ENCODE results near the gene TEX2.

Gene TEX2

DNA sequence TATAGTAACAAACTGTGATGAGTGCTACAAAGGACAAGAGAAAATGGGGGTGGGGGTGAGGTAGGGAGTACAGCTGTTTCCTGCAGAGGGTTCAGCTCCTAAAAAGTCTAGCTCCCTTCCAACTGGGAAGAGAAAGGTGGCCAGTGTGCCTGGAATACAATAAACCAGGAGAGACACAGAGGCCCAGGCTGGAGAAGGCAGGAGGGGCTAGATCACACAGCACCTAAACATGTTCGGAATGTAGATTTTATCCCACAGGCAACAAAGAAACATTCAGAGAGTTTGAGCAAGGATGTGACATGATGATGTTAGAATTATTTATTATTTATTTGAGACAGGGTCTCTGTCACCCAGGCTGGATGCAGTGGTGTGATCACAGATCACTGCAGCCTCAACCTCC lies 10.2 kb downstream of the TEX2 start:
- Histone ChIP-seq H2BK12ac (ENCODE audit: low read length) (no peak overlapping the region), H2BK5ac (ENCODE audit: low read length) (no peak overlapping the region), H4K8ac (ENCODE audit: low read depth, low read length) (no peak overlapping the region), H3K23ac (ENCODE audit: low read depth, low read length, poor library complexity) (no peak overlapping the region), H3K4me3 (ENCODE audit: low read length in 2 of 2) (no peak overlapping the region), H2BK15ac (ENCODE audit: low read length) (no peak overlapping the region), H2AFZ (ENCODE audit: low read length) (no peak overlapping the region), H3K36me3 (replicated peaks in 1 of 2; ENCODE audit: control insufficient read depth in 2 of 2, insufficient read depth in 2 of 2, low read length in 2 of 2) (no peaks in the 10 kb centered on the region), H2AK5ac (ENCODE audit: low read depth, low read length) (no peak overlapping the region), H4K91ac (ENCODE audit: low read depth, low read length, poor library complexity) (no peak overlapping the region), H3K4me2 (ENCODE audit: insufficient read depth, low read length, poor library complexity, severe bottlenecking) (no peak overlapping the region), H3K18ac (ENCODE audit: low read length) (no peak overlapping the region), H3K14ac (ENCODE audit: low read length) (no peak overlapping the region), H3K27ac (replicated peaks; ENCODE audit: low read length) (no peak overlapping the region), H3K79me1 (ENCODE audit: low read depth, low read length) (no peaks in the 10 kb centered on the region), H3K9me3 (replicated peaks in 1 of 2; ENCODE audit: control insufficient read depth in 2 of 2, insufficient read depth in 1 of 2, low read depth in 1 of 2, low read length in 2 of 2) (no peaks in the 10 kb centered on the region), H3K9ac (ENCODE audit: low read depth, low read length, poor library complexity) (no peak overlapping the region), H3K4ac (ENCODE audit: low read length) (no peak overlapping the region), H2BK120ac (ENCODE audit: low read depth, low read length) (no peak overlapping the region), H3K27me3 (ENCODE audit: control insufficient read depth in 3 of 3, insufficient read depth in 3 of 3, low read depth in 1 of 3, low read length in 3 of 3) (peaks cover 0 to 3% (median 0%) of the 10 kb centered on the region in 3 experiments), H3K4me1 (ENCODE audit: control insufficient read depth in 2 of 2, insufficient read depth in 1 of 2, low read depth in 1 of 2, low read length in 2 of 2) (peaks cover 9 to 16% of the 10 kb centered on the region in 2 donors)
- no peak for DNase-seq (ENCODE audit: low spot score)
- WGBS, 2 donors (ENCODE audit: extremely low coverage in 2 of 2, insufficient read length in 2 of 2, insufficient replicate concordance in 1 of 2): no CpG with 5 or more reads among the region's 1 CpG

GRCh38 chr17:64250233-64250835 lies 12.7 kb downstream of the TEX2 start:
- Histone ChIP-seq H2BK120ac (ENCODE audit: low read depth, low read length) (no peak overlapping the region), H3K36me3 (replicated peaks in 1 of 2; ENCODE audit: control insufficient read depth in 2 of 2, insufficient read depth in 2 of 2, low read length in 2 of 2) (no peaks in the 10 kb centered on the region), H4K91ac (ENCODE audit: low read depth, low read length, poor library complexity) (no peak overlapping the region), H2AFZ (ENCODE audit: low read length) (no peak overlapping the region), H3K9me3 (replicated peaks in 1 of 2; ENCODE audit: control insufficient read depth in 2 of 2, insufficient read depth in 1 of 2, low read depth in 1 of 2, low read length in 2 of 2) (no peaks in the 10 kb centered on the region), H3K4ac (ENCODE audit: low read length) (no peak overlapping the region), H3K4me1 (ENCODE audit: control insufficient read depth in 2 of 2, insufficient read depth in 1 of 2, low read depth in 1 of 2, low read length in 2 of 2) (peaks cover 0 to 1% of the 10 kb centered on the region in 2 donors), H3K4me3 (ENCODE audit: low read length in 2 of 2) (no peak overlapping the region), H2AK5ac (ENCODE audit: low read depth, low read length) (no peak overlapping the region), H3K79me1 (ENCODE audit: low read depth, low read length) (no peaks in the 10 kb centered on the region), H3K18ac (ENCODE audit: low read length) (no peak overlapping the region), H4K8ac (ENCODE audit: low read depth, low read length) (no peak overlapping the region), H2BK12ac (ENCODE audit: low read length) (no peak overlapping the region), H3K9ac (ENCODE audit: low read depth, low read length, poor library complexity) (no peak overlapping the region), H2BK5ac (ENCODE audit: low read length) (no peak overlapping the region), H3K23ac (ENCODE audit: low read depth, low read length, poor library complexity) (no peak overlapping the region), H3K4me2 (ENCODE audit: insufficient read depth, low read length, poor library complexity, severe bottlenecking) (no peak overlapping the region), H3K27ac (replicated peaks; ENCODE audit: low read length) (no peak overlapping the region), H3K14ac (ENCODE audit: low read length) (no peak overlapping the region), H2BK15ac (ENCODE audit: low read length) (no peak overlapping the region), H3K27me3 (ENCODE audit: control insufficient read depth in 3 of 3, insufficient read depth in 3 of 3, low read depth in 1 of 3, low read length in 3 of 3) (no peaks in the 10 kb centered on the region)
- no peak for DNase-seq (ENCODE audit: low spot score)
- no CpG with 5 or more reads among the region's 4 CpGs for WGBS, 2 donors (ENCODE audit: extremely low coverage in 2 of 2, insufficient read length in 2 of 2, insufficient replicate concordance in 1 of 2)

GRCh38 chr17:64247836-64248235 lies 15.2 kb downstream of the TEX2 start:
- Histone ChIP-seq H3K27ac (replicated peaks; ENCODE audit: low read length) (no peak overlapping the region), H2BK12ac (ENCODE audit: low read length) (no peak overlapping the region), H3K36me3 (replicated peaks in 1 of 2; ENCODE audit: control insufficient read depth in 2 of 2, insufficient read depth in 2 of 2, low read length in 2 of 2) (no peaks in the 10 kb centered on the region), H3K4me3 (ENCODE audit: low read length in 2 of 2) (no peak overlapping the region), H3K23ac (ENCODE audit: low read depth, low read length, poor library complexity) (no peak overlapping the region), H2AFZ (ENCODE audit: low read length) (no peak overlapping the region), H2BK120ac (ENCODE audit: low read depth, low read length) (no peak overlapping the region), H3K9me3 (replicated peaks in 1 of 2; ENCODE audit: control insufficient read depth in 2 of 2, insufficient read depth in 1 of 2, low read depth in 1 of 2, low read length in 2 of 2) (no peaks in the 10 kb centered on the region), H3K79me1 (ENCODE audit: low read depth, low read length) (no peaks in the 10 kb centered on the region), H3K4ac (ENCODE audit: low read length) (no peak overlapping the region), H2BK15ac (ENCODE audit: low read length) (no peak overlapping the region), H2BK5ac (ENCODE audit: low read length) (no peak overlapping the region), H3K9ac (ENCODE audit: low read depth, low read length, poor library complexity) (no peak overlapping the region), H3K4me1 (ENCODE audit: control insufficient read depth in 2 of 2, insufficient read depth in 1 of 2, low read depth in 1 of 2, low read length in 2 of 2) (peaks cover 0 to 1% of the 10 kb centered on the region in 2 donors), H2AK5ac (ENCODE audit: low read depth, low read length) (no peak overlapping the region), H3K27me3 (ENCODE audit: control insufficient read depth in 3 of 3, insufficient read depth in 3 of 3, low read depth in 1 of 3, low read length in 3 of 3) (no peaks in the 10 kb centered on the region), H3K14ac (ENCODE audit: low read length) (no peak overlapping the region), H4K8ac (ENCODE audit: low read depth, low read length) (no peak overlapping the region), H3K4me2 (ENCODE audit: insufficient read depth, low read length, poor library complexity, severe bottlenecking) (no peak overlapping the region), H4K91ac (ENCODE audit: low read depth, low read length, poor library complexity) (no peak overlapping the region), H3K18ac (ENCODE audit: low read length) (no peak overlapping the region)
- WGBS, 2 donors (ENCODE audit: extremely low coverage in 2 of 2, insufficient read length in 2 of 2, insufficient replicate concordance in 1 of 2): no CpG with 5 or more reads among the region's 1 CpG
- DNase-seq (ENCODE audit: low spot score): no peak

- H3K4me3 ChIP-seq (ENCODE audit: low read length in 2 of 2): no peak overlapping the region
- H2BK5ac ChIP-seq (ENCODE audit: low read length): no peak overlapping the region
- H2AFZ ChIP-seq (ENCODE audit: low read length): no peak overlapping the region
- H3K14ac ChIP-seq (ENCODE audit: low read length): no peak overlapping the region
- DNase-seq (ENCODE audit: low spot score): no peak
- no peak overlapping the region for H4K91ac ChIP-seq (ENCODE audit: low read depth, low read length, poor library complexity)
- H3K27me3 ChIP-seq (ENCODE audit: control insufficient read depth in 3 of 3, insufficient read depth in 3 of 3, low read depth in 1 of 3, low read length in 3 of 3): no peaks in the 10 kb centered on the region
- no peak overlapping the region for H3K4me2 ChIP-seq (ENCODE audit: insufficient read depth, low read length, poor library complexity, severe bottlenecking)
- H3K9me3 ChIP-seq (replicated peaks in 1 of 2; ENCODE audit: control insufficient read depth in 2 of 2, insufficient read depth in 1 of 2, low read depth in 1 of 2, low read length in 2 of 2): no peaks in the 10 kb centered on the region
- no peak overlapping the region for H3K18ac ChIP-seq (ENCODE audit: low read length)
- H3K27ac ChIP-seq (replicated peaks; ENCODE audit: low read length): no peak overlapping the region
- WGBS, 2 donors (ENCODE audit: extremely low coverage in 2 of 2, insufficient read length in 2 of 2, insufficient replicate concordance in 1 of 2): no CpG with 5 or more reads among the region's 11 CpGs
- no peak overlapping the region for H3K23ac ChIP-seq (ENCODE audit: low read depth, low read length, poor library complexity)
- H2BK12ac ChIP-seq (ENCODE audit: low read length): no peak overlapping the region
- no peaks in the 10 kb centered on the region for H3K36me3 ChIP-seq (replicated peaks in 1 of 2; ENCODE audit: control insufficient read depth in 2 of 2, insufficient read depth in 2 of 2, low read length in 2 of 2)
- no peak overlapping the region for H3K4ac ChIP-seq (ENCODE audit: low read length)
- no peak overlapping the region for H3K9ac ChIP-seq (ENCODE audit: low read depth, low read length, poor library complexity)
- no peak overlapping the region for H2BK15ac ChIP-seq (ENCODE audit: low read length)
- peaks cover 2 to 7% of the 10 kb centered on the region in 2 donors for H3K4me1 ChIP-seq (ENCODE audit: control insufficient read depth in 2 of 2, insufficient read depth in 1 of 2, low read depth in 1 of 2, low read length in 2 of 2)
- no peak overlapping the region for H4K8ac ChIP-seq (ENCODE audit: low read depth, low read length)
- no peak overlapping the region for H2BK120ac ChIP-seq (ENCODE audit: low read depth, low read length)
- H3K79me1 ChIP-seq (ENCODE audit: low read depth, low read length): peaks cover 2% of the 10 kb centered on the region
- no peak overlapping the region for H2AK5ac ChIP-seq (ENCODE audit: low read depth, low read length)
Observed at GRCh38 chr17:64245218-64246145, 17.6 kb downstream of the TEX2 start.

All from neuronal stem cell (in vitro differentiated cells).